Ishikawa (cell line): ENCODE measurements around the gene RAB31.

Experiments
- CEBPB ChIP-seq: IDR thresholded peaks from 2 replicates; pipeline ENCODE4 v1.6.1; 2012
- CREB1 ChIP-seq: IDR thresholded peaks from 2 replicates; pipeline ENCODE4 v1.6.1; 2012; ENCODE audit warnings: low read depth
- EGR1 ChIP-seq: IDR thresholded peaks from 2 replicates; pipeline ENCODE4 v1.6.1; 2012
- EP300 ChIP-seq: IDR thresholded peaks from 2 replicates; pipeline ENCODE4 v1.6.1; 2012; ENCODE audit warnings: borderline replicate concordance
- FOXM1 ChIP-seq: IDR thresholded peaks from 2 replicates; pipeline ENCODE4 v1.6.1; 2012; ENCODE audit warnings: low read depth, borderline replicate concordance
- NFIC ChIP-seq: IDR thresholded peaks from 2 replicates; pipeline ENCODE4 v1.6.1; 2012
- RAD21 ChIP-seq: IDR thresholded peaks from 2 replicates; pipeline ENCODE4 v1.6.1; 2012; ENCODE audit warnings: low read depth
- TAF1 ChIP-seq: IDR thresholded peaks from 2 replicates; pipeline ENCODE4 v1.6.1; 2012; ENCODE audit warnings: low read depth, mild to moderate bottlenecking
- TCF12 ChIP-seq: IDR thresholded peaks from 2 replicates; pipeline ENCODE4 v1.6.1; 2012; ENCODE audit warnings: low read depth
- TEAD4 ChIP-seq: IDR thresholded peaks from 2 replicates; pipeline ENCODE4 v1.6.1; 2012
- YY1 ChIP-seq: IDR thresholded peaks from 2 replicates; pipeline ENCODE4 v1.6.1; 2012; ENCODE audit warnings: low read depth
- ZBTB7A ChIP-seq: IDR thresholded peaks from 2 replicates; pipeline ENCODE4 v1.6.1; 2012; ENCODE audit warnings: low read depth
- TF ChIP-seq, protein P1 (sequence below): IDR thresholded peaks from 2 replicates; pipeline ENCODE4 v1.6.1; 2012
- TF ChIP-seq, protein P2 (sequence below): IDR thresholded peaks from 2 replicates; pipeline ENCODE4 v1.6.1; 2012
- TF ChIP-seq, protein P3 (sequence below): IDR thresholded peaks from 2 replicates; pipeline ENCODE4 v1.6.1; 2012; ENCODE audit warnings: low read depth, mild to moderate bottlenecking

The RAB31 gene

DNA sequence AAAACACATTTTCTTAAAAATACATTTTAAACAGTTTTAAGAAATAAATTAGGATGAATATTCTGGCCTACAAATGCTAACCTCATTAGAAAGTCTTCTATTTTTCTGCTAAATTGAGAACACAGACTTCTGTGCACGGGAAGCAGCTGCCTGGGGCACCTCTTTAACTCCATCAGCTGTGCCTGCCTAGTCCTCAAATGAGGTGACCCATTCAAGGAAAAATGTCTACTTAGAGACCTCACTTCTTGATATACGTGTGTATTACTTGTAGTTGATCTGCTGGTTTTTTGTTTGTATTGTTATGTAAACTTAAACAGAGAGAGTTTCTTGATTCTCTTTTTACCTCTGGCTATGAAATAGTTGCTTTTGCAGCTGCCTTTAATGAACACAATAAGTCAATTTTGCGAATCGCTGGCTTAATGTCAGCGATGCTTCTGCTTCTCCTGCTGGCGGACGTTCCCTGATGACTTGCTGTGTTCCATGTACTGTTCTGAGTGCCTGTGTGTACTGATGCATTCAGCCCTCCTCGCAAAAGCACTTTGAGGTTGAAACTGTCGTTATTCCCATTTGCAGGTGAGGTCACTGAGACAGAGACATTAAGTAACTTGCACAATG, 88.9 kb downstream of the RAB31 start:
- TF ChIP-seq TCF12 (no peak; the same call in 1 of the 2 replicates), RAD21 (peak; percentile 12; the same call in 1 of the 2 replicates)

DNA sequence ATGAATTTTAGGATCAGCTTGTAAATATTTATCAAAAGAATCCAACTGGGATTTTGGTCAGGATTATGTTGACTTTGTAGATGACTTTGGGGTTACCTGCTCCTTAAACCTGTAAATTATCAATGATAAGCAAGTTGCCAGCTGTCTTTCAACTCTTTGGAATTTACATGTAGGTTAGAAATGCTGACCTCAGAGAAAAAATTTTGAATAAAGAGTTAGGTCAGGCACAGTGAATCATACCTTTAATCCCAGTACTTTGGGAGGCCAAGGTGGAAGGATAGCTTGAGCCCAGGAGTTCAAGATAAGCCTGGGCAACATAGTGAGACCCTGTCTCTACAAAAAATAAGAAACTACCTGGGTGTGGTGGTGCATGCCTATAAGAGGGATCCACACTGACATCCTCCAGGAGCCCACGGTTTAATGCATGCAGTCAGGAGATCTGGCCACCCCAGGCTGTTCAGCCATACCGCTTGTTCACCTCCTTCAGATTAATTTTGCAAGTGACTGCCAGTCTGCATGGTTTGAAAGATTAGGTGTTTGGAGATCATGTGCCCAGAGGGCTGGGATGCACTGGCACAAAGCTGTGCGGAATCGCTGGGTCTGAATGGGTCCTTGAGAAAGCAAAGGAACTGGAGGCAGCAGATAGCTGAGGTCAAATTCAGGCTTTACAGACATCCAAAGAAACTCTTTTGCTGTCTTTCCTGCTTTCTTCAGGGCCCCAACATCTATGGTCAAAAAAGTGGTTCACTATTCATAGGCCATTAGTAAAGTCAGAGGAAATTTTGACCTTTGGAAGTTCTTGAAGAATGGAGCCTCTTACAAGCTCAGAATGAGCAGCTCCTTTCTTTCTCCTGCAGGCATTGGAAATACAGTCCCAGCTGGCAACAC, 94.3 kb downstream of the RAB31 start:
- TF ChIP-seq TCF12 = no peak
- no peak for TF ChIP-seq NFIC
- no peak for TF ChIP-seq CEBPB
- no peak for TF ChIP-seq FOXM1
- no peak for TF ChIP-seq CREB1
- no peak for TF ChIP-seq TAF1
- TF ChIP-seq ZBTB7A = no peak

DNA sequence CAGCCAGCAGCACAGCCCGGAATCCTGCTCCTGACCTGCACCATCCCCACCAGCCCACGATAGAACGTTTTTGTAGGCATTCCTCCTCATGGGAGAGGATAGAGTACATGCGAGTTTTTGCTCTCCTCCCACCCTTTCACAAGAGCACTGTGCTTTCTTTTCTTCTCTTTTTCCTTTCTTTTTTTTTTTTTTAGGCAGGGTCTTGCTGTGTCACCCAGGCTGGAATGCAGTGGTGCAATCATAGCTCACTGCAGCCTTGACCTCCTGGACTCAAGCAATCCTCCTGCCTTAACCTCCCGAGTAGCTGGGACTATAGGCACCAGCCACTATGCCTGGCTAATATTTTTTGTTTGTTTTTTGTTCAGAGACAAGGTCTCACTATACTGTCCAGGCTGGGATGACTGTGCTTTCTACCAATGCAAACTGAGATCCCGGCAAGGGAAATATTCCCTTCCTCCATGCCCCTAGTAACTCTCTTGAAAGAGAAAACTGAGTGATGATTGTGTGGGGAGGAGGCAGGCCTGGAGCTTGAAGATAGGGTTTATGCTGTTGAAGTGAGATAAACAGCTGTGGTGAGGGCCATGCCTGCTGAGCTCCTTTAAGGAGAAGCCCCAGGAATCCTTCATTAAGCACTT, 95.1 kb downstream of the RAB31 start:
- TF ChIP-seq, protein P1, sequence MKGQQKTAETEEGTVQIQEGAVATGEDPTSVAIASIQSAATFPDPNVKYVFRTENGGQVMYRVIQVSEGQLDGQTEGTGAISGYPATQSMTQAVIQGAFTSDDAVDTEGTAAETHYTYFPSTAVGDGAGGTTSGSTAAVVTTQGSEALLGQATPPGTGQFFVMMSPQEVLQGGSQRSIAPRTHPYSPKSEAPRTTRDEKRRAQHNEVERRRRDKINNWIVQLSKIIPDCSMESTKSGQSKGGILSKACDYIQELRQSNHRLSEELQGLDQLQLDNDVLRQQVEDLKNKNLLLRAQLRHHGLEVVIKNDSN = no peak
- TF ChIP-seq EGR1 (no peak), ZBTB7A (no peak), TCF12 (no peak), NFIC (no peak), CEBPB (no peak), YY1 (no peak), RAD21 (no peak), FOXM1 (no peak), EP300 (no peak), TAF1 (no peak), CREB1 (no peak), TEAD4 (no peak)
- TF ChIP-seq, protein P2, sequence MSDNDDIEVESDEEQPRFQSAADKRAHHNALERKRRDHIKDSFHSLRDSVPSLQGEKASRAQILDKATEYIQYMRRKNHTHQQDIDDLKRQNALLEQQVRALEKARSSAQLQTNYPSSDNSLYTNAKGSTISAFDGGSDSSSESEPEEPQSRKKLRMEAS = no peak
- TF ChIP-seq, protein P3, sequence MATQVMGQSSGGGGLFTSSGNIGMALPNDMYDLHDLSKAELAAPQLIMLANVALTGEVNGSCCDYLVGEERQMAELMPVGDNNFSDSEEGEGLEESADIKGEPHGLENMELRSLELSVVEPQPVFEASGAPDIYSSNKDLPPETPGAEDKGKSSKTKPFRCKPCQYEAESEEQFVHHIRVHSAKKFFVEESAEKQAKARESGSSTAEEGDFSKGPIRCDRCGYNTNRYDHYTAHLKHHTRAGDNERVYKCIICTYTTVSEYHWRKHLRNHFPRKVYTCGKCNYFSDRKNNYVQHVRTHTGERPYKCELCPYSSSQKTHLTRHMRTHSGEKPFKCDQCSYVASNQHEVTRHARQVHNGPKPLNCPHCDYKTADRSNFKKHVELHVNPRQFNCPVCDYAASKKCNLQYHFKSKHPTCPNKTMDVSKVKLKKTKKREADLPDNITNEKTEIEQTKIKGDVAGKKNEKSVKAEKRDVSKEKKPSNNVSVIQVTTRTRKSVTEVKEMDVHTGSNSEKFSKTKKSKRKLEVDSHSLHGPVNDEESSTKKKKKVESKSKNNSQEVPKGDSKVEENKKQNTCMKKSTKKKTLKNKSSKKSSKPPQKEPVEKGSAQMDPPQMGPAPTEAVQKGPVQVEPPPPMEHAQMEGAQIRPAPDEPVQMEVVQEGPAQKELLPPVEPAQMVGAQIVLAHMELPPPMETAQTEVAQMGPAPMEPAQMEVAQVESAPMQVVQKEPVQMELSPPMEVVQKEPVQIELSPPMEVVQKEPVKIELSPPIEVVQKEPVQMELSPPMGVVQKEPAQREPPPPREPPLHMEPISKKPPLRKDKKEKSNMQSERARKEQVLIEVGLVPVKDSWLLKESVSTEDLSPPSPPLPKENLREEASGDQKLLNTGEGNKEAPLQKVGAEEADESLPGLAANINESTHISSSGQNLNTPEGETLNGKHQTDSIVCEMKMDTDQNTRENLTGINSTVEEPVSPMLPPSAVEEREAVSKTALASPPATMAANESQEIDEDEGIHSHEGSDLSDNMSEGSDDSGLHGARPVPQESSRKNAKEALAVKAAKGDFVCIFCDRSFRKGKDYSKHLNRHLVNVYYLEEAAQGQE = no peak

DNA sequence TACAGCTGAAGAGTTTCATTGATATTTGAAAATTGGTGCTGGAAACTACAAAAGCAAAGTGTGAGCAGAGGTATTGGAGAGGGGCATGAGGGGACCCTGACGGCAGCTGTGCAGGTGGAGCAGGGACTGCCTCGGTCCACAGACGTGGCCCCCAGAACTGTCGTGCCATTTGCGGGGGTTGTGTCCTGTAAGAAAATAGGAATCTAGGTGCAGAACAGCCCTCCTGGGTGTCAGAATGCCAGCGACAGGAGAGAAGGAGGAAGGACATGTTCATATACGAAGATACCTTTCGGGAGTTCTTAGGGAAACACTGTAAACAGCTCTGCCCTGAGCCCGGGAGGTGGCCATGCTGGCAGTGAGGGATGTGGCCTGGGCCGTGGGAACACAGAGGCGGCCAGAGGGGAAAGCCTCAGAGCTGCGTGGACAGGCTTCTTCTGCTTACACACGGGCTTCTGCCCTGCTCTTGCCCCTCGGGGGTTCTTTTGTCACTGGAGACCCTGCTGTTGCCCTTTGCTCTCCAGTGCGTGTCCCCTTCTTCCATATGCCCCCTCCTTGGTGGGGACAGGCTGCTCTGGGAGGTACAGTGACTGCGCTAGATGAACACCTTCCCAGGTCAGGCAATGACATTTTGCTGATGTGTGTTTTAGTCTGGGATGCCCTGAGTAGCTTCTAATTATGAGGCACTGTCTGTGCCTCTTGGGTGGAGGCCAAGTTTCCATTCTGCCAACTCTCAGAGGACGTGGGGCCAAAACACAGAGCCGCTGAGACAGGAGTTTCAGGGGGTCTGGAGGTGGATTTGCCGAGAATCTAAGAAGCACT, 95.8 kb downstream of the RAB31 start:
- TF ChIP-seq, protein P3 = no peak
- TF ChIP-seq ZBTB7A = no peak
- no peak for TF ChIP-seq CREB1
- TF ChIP-seq TCF12 = no peak
- no peak for TF ChIP-seq TAF1
- 0 out of 2 replicates have a peak, but pooled peaks have one; percentile 20 for TF ChIP-seq NFIC

- TF ChIP-seq, protein P3 = no peak
- no peak for TF ChIP-seq RAD21
- TF ChIP-seq, protein P1 = no peak
- TF ChIP-seq YY1 = no peak
- TF ChIP-seq ZBTB7A = no peak
- no peak for TF ChIP-seq TEAD4
- TF ChIP-seq TAF1 = no peak
- TF ChIP-seq NFIC = no peak
These were observed 96.5 kb downstream of the RAB31 start for GRCh38 chr18:9804517-9805104.
